Panc1 (cell line): Measurements from ENCODE around the gene ZNF680. TPM values are rescaled to one million over a fixed set of nuclear protein-coding genes. Genes with fewer than 3 reads are reported as not detected.

Source experiments
- ATAC-seq: fragments of 200-7000 bp; cut with Tn5 transposase; 2 replicates; pipeline ENCODE4 v1.9.1; 2020; ENCODE audit warnings: mild to moderate bottlenecking, moderate library complexity
- BruUV-seq: library from RNA; stranded (reverse); fragments of 400-500 nt; replicated peaks from 2 replicates; lab custom pipeline; 2021; lab: Mats Ljungman, UMichigan
- CTCF ChIA-PET: fragments of 300-600 bp; sonication (Branson Sonifier 250); formaldehyde crosslinking; loops from one replicate; lab custom pipeline; 2022; ENCODE audit warnings: antibody characterized with exemption; lab: Charles Lee
- POLR2A ChIA-PET: fragments of 300-600 bp; sonication (Branson Sonifier 250); formaldehyde crosslinking; loops from one replicate; lab custom pipeline; 2022; ENCODE audit warnings: antibody characterized with exemption; lab: Charles Lee
- DNase-seq: peaks from one replicate; pipeline ENCODE4 v3.0.0-alpha.2; 2010; ENCODE audit warnings: low read depth, low spot score
- H3K27ac ChIP-seq: 2 replicates; pipeline ENCODE4 v1.5.1; 2011; ENCODE audit warnings: mild to moderate bottlenecking, low read length, inconsistent platforms
- H3K27me3 ChIP-seq: fragments of 200-500 bp; sonication (Bioruptor generic); 2 replicates; pipeline ENCODE4 v1.6.0; 2014; ENCODE audit warnings: low read length, inconsistent platforms; ENCODE audit not compliant: control insufficient read depth, insufficient read depth
- H3K36me3 ChIP-seq: fragments of 200-500 bp; sonication (Bioruptor generic); 2 replicates; pipeline ENCODE4 v1.5.1; 2014; ENCODE audit warnings: inconsistent platforms, mild to moderate bottlenecking, low read length, moderate library complexity; ENCODE audit not compliant: control insufficient read depth, insufficient read depth
- H3K4me1 ChIP-seq: 2 replicates; pipeline ENCODE4 v1.5.1; 2011; ENCODE audit warnings: inconsistent platforms, mild to moderate bottlenecking, low read length, moderate library complexity; ENCODE audit not compliant: control insufficient read depth, insufficient read depth
- H3K4me3 ChIP-seq, 2 experiments: 2 replicates each; pipeline ENCODE4 v1.5.1; 2011 to 2012; ENCODE audit warnings: low read depth in 2 of 2, low read length in 2 of 2, mild to moderate bottlenecking in 2 of 2, inconsistent platforms in 1 of 2, moderate library complexity in 1 of 2
- H3K9me3 ChIP-seq: fragments of 200-500 bp; sonication (Bioruptor generic); 2 replicates; pipeline ENCODE4 v1.5.1; 2014; ENCODE audit warnings: low read depth, mild to moderate bottlenecking, inconsistent platforms, low read length, moderate library complexity; ENCODE audit not compliant: control insufficient read depth, insufficient read depth
- CTCF ChIP-seq: fragments of 450-650 bp; IDR thresholded peaks from 2 replicates; pipeline ENCODE4 v1.5.1; 2017; ENCODE audit warnings: mild to moderate bottlenecking
- POLR2AphosphoS5 ChIP-seq: IDR thresholded peaks from 2 replicates; pipeline ENCODE4 v1.6.1; 2012; ENCODE audit warnings: mild to moderate bottlenecking, low read depth, low read length, moderate library complexity
- REST ChIP-seq, 2 experiments: IDR thresholded peaks; 2 replicates each; pipeline ENCODE4 v1.6.1; 2011 to 2012; ENCODE audit warnings: low read depth in 2 of 2, control low read depth in 1 of 2, low read length in 1 of 2, mild to moderate bottlenecking in 1 of 2, moderate library complexity in 1 of 2; ENCODE audit not compliant: insufficient read depth in 1 of 2
- SIN3A ChIP-seq: IDR thresholded peaks from 2 replicates; pipeline ENCODE4 v1.6.1; 2012; ENCODE audit warnings: low read depth, mild to moderate bottlenecking, low read length, moderate library complexity, borderline replicate concordance; ENCODE audit not compliant: insufficient read depth
- TCF7L2 ChIP-seq: IDR thresholded peaks from 2 replicates; pipeline ENCODE4 v1.6.1; 2011; ENCODE audit warnings: mild to moderate bottlenecking, low read depth, low read length, inconsistent platforms
- in situ Hi-C: cut with HindIII; loops from 2 replicates; pipeline ENCODE4 v1.10.0; 2016; ENCODE audit warnings: low sequenced_read_pairs, low pct_unique_long_range_greater_than_20kb
- intact Hi-C: fragments of 100-400 bp; cut with micrococcal nuclease; formaldehyde crosslinking; loops from one replicate; pipeline ENCODE4 v1.10.0; 2022; ENCODE audit not compliant: unreplicated experiment
- total RNA-seq: library from RNA; stranded (reverse); gene quantifications from one replicate; pipeline ENCODE4 v1.2.1, GENCODE V29; 2021; ENCODE audit not compliant: unreplicated experiment

ZNF680 gene
- total RNA-seq, 1 experiment from 2014 or later = 21.3 TPM

GRCh38 chr7:64551375-64552142, 11.3 kb downstream of the ZNF680 start:
- CTCF ChIA-PET = no interaction called here
- no peak for ATAC-seq
- H3K36me3 ChIP-seq = no peaks in the 10 kb centered on the region

GRCh38 chr7:64544010-64544409, 18.9 kb downstream of the ZNF680 start:
- POLR2A ChIA-PET = interaction anchor here (0.7 kb wide), 1 partner anchor 19 kb away, joined by 3 read pairs; the partner anchor contains the start of gene ZNF680
- in situ Hi-C loops = no loop called here
- Histone ChIP-seq H3K4me1 (peaks cover 10% of the 10 kb centered on the region), H3K9me3 (0 out of 2 replicates have a peak, but pooled peaks cover 4% of the 10 kb centered on the region), H3K4me3 (no peak overlapping the region), H3K27ac (no peak overlapping the region), H3K27me3 (no peaks in the 10 kb centered on the region), H3K36me3 (peaks cover 14% of the 10 kb centered on the region; the same call in 1 of the 2 replicates)
- ATAC-seq = no peak
- no TSS peak for BruUV-seq
- TF ChIP-seq TCF7L2 (no peak), CTCF (no peak), SIN3A (no peak), REST (IDR thresholded peaks at IDR 0.05; ENCODE audit: insufficient read depth in 1 of 2, low read depth in 2 of 2, low read length in 1 of 2) (no peak), POLR2AphosphoS5 (no peak)
- no peak for DNase-seq
- intact Hi-C loops = no loop called here
- CTCF ChIA-PET = no interaction called here

More at GRCh38 chr7:64551375-64552142, 11.3 kb downstream of the ZNF680 start:
- Histone ChIP-seq H3K4me1 (no peaks in the 10 kb centered on the region), H3K4me3 (no peak overlapping the region), H3K27me3 (no peaks in the 10 kb centered on the region), H3K9me3 (no peaks in the 10 kb centered on the region; the same call in 1 of the 2 replicates), H3K27ac (no peak overlapping the region)
- intact Hi-C loops = no loop called here
- no peak for DNase-seq
- POLR2A ChIA-PET = no interaction called here
- no peak for TF ChIP-seq CTCF
- no peak for TF ChIP-seq TCF7L2
- no peak for TF ChIP-seq SIN3A
- in situ Hi-C loops = no loop called here
- no TSS peak for BruUV-seq
